HG03097 (cell line): Measurements from ENCODE around the gene DCLK2.

ENCODE experiments used
- ATAC-seq: cut with Tn5 transposase; IDR thresholded peaks from one replicate; pipeline ENCODE4 v1.9.1; 2021; ENCODE audit not compliant: unreplicated experiment, low FRiP score

DCLK2 gene

DNA sequence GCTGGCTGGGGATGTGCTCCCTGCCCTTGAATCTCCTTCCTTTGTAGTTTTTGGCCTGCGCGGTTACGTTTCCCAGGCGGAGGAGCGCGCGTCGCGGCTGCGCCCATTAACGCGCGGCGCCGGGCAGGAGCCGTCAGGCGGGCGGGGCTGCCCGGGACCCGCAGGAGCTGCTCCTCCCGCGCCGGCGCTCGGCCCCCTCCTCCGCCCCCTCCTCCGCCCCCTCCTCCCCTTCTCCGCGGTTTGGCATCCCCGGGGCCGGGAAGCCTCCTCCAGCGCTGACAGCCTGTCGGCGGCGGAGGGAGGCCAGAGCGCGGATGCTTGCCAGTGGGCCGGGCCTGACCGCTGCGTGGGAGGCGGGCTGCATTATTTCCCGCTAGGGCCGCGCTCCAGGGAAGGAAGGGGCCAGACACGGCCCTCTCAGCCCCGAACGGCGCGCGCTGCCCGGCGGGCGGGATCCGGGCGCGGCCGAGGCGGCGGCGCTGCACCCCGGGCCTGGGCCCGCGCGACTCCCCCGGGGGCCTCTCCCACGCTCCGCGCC is at the start of gene DCLK2:
TSS of gene DCLK2 (plus strand) at position 405 of the 538 bp plus-strand sequence. CDS start 583 bp downstream, outside the sequence.
- ATAC-seq: no peak

DNA sequence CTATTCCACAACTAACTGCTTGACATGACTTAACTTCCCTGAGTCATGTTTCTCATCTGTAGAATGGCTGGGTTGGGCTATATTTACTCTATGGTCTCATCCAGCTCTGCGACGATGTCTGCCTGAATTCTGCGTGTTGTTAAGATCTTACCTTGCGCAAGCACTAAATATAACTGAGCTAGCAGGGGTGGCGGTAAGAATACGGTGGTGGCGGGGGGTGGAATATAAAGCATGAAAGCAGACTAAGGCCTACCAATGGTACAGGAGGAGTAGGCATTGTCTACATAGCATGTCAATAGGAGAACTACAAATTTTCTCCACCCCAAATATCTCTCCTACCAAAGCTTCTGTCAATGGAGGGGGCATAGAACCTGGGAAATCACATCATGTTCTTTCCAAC is 45.7 kb upstream of the DCLK2 start:
- ATAC-seq: no peak

GRCh38 chr4:150033081-150033480 is 45.2 kb upstream of the DCLK2 start:
- no peak for ATAC-seq

DNA sequence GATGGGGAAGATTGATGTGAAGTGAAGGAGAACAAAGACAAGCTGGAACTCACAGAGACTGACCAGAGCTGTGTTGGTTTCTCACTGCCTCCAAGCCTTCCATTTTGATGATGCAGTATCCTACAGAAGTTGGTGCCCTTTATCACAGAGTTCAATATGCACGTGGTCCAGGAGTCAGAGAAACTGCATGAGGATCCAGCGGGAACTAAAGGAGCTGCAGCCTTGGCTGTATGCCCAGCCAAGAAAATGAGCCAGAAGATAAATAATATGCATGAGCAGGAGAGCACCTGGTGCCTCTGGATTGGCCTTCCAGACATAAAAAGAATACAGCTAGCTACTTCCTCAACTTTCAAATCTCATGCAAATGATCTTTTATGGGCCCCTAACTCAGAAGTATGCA is 44.3 kb upstream of the DCLK2 start:
- ATAC-seq: no peak

GRCh38 chr4:150037251-150037856 is 40.9 kb upstream of the DCLK2 start:
- ATAC-seq: no peak

- peak; percentile 87 for ATAC-seq
Measured at GRCh38 chr4:150038335-150039076, 39.7 kb upstream of the DCLK2 start.

DNA sequence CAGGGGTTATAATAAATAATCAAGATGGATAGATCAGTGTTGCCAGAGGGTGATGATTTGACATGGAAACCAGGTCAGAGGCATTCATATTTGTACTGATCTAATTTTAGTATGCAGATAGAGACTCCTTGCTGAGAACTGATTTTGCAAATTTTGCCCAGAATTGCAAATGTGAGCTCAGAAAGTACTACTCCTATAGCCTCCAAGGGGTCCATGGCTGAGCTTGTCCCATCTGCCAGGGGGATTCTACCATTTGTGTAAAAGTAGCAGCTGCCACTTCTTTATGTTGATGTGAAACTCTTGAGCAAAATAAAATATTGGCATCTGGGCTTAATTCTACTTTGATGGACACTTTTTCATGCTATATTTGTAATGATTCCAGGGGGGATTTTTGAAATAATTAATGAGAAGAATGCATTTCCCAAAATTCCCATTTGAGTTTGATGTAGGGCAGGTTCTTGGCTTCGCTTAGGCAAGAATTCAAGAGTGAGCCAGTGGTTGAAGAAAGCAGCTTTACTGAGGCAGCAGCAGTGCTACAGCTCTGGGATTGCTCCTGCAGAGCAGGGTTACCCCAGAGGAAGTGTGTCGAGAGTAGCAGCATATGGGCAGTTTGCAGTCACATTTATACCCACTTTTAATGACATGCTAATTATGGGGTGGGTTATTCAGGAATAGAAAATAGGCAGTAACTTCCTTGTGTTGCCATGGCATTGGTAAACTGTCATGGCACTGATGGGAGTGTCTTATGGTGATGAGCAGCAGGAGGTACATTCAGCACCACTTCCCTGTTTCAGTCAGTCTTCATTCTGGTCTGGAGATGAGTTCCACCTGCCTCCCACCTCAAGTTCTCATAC is 38.7 kb upstream of the DCLK2 start:
- no peak for ATAC-seq

GRCh38 chr4:150044517-150044916 is 33.7 kb upstream of the DCLK2 start:
- ATAC-seq: no peak

- ATAC-seq: no peak
Measured at GRCh38 chr4:150045410-150045809, 32.8 kb upstream of the DCLK2 start.

GRCh38 chr4:150046728-150047217 is 31.5 kb upstream of the DCLK2 start:
- ATAC-seq: no peak

DNA sequence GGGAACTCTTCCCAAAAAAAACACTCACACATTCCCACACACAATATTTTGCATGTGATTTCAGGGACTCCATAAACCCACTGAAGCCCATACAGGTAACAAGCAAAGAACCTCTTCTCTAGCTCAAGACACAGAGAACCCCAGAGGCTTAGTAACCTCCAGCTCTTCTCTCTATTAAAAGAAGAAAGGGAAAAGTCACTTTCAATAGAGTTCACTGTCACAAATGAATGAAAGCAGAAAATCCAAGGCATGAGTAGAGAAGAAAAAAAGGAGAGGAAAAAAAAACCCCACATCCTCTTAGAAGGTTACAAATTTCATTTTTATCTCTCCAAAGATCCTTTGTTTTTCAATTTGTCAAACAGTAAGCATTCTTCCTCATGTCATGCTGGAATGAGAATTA is 30.7 kb upstream of the DCLK2 start:
- ATAC-seq: no peak

DNA sequence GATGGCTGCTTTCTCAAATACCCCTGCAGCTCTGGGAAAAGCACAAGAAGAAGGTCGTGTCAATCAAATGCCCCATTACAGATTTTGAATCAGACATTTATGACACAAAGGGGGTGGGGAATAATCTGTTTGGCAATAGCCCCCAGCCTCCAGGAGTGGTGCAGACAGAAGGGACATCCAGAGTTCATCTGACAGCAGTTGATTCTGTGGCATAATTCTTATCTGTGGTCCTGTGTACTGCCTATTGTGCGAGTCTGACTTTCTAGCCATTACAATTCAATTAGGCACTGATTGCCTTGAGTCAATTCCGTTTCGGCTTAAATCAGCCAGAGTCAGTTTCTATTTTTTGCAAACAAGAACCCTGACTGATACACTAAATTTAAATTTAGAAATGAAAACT is 28.6 kb upstream of the DCLK2 start:
- no peak for ATAC-seq

DNA sequence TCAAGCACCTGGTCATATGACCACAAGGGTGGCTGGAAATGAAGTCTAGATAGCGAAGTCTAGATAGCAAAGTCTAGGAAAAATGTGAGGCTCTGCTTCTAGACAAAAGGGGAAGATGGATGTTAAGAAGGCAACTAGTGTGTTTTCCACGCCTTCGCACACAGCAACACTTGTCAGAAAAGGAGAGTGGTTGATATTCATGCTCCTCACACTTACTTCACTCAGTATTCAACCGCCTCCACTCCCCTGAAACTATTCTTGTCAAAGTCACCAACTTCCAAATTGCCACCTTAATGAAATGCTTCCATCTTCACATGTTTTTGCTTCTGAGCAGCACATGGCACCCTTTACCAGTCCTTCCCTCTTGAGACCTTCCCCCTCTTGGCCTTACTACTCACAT is 27.7 kb upstream of the DCLK2 start:
- ATAC-seq: no peak

DNA sequence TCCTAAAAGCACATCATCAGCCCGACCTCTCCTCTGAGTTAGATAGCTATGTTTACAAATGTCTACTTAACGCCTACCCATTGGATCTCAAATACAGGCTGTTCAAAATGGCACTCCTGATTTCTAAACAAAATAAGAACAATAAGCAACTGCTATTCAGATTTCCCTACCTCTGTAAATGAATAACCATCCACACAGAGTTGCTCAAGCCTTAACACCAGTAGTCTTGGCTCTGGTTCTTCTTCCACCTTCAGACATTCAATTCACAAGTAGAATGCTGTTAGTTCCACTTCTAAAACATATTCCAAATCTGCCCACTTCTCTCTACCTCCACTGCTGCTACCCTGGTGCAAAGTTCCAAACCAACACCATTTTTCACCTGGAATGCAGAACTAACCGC is 27.1 kb upstream of the DCLK2 start:
- ATAC-seq: no peak

- no peak for ATAC-seq
Measured at GRCh38 chr4:150055467-150055866, 22.8 kb upstream of the DCLK2 start.

GRCh38 chr4:150056569-150056968 is 21.7 kb upstream of the DCLK2 start:
- ATAC-seq: no peak

- ATAC-seq: no peak
Measured at GRCh38 chr4:150061086-150061776, 17.0 kb upstream of the DCLK2 start.

DNA sequence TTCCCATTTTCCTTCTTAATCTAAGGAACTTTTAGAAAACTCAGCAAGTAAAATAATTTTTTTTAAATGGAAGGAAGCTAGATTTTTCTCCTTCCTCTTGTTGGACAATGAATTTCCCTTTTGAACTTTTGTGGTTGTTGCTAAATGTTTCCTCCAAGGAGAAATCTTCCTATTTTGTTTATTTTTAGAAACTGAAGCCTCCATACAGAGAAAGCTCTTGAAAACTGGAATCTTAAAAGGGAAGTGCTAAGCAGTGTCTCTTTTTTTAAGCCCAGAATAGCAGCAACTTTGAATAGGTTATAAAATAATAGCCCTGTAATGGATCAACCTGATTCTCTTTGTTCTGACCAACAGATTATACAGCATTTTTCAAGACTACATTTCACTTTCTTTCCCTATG is 15.1 kb upstream of the DCLK2 start:
- ATAC-seq: no peak

DNA sequence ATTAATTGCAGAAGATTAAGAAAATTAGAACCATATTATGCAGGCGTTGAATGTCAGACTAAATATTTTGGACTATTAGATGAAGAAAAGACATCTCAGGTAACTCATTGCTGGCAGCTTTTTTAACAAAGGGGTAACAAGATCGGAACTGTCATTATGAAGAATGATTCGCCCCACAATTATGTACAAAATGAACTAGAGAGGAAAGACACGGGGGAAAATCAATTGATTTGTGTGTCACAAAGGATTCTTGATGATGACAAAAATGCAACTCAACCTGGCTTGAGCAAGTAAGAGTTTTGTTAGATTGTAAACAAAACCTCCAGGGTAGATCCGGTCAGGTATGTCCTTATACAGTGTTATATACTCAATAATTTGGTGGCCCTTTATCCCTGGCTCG is 12.5 kb upstream of the DCLK2 start:
- no peak for ATAC-seq

DNA sequence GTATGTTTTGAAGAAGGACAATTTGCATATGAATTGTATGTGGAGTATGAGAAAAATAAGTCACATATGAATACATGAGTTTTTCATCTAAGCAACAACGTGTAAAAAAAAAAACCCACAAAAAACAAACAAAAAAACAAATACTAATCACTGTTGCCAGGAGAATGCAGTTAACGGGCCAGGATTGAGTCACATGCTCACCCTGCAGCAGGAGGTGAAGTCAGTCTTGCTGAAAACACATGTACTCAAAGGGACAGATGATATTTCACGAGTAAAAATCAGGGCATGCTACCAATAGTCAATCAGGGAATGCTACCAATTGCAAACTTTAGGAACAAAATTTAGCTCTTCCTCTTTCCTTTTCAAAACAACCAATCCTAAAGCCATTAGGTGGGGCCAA is 10.4 kb upstream of the DCLK2 start:
- no peak for ATAC-seq
